Effector memory CD4-positive, alpha-beta T cell (primary cell): ENCODE data around the gene PDE1A.

Source experiments
- DNase-seq, 3 donors: peaks; one replicate each; pipeline ENCODE4 v3.0.0-alpha.2; 2020
- H3K27ac ChIP-seq: 2 replicates; pipeline ENCODE4 v1.7.0; 2013; ENCODE audit warnings: mild to moderate bottlenecking, low read length, moderate library complexity; ENCODE audit not compliant: insufficient read depth, poor library complexity, severe bottlenecking
- H3K27me3 ChIP-seq: replicated peaks from 2 replicates; pipeline ENCODE4 v1.7.0; 2013; ENCODE audit warnings: mild to moderate bottlenecking, low read length; ENCODE audit not compliant: insufficient read depth, control insufficient read depth, poor library complexity, severe bottlenecking
- H3K36me3 ChIP-seq: 2 replicates; pipeline ENCODE4 v1.7.0; 2013; ENCODE audit warnings: mild to moderate bottlenecking, low read length, moderate library complexity; ENCODE audit not compliant: control insufficient read depth, insufficient read depth
- H3K4me1 ChIP-seq: 2 replicates; pipeline ENCODE4 v1.7.0; 2013; ENCODE audit warnings: low read length, mild to moderate bottlenecking; ENCODE audit not compliant: control insufficient read depth, insufficient read depth, poor library complexity, severe bottlenecking
- H3K4me3 ChIP-seq: 2 replicates; pipeline ENCODE4 v1.7.0; 2013; ENCODE audit warnings: low read length, low read depth, mild to moderate bottlenecking; ENCODE audit not compliant: insufficient read depth, poor library complexity, severe bottlenecking
- H3K9me3 ChIP-seq: 2 replicates; pipeline ENCODE4 v1.7.0; 2013; ENCODE audit warnings: mild to moderate bottlenecking, low read length, moderate library complexity; ENCODE audit not compliant: control insufficient read depth

Gene PDE1A

DNA sequence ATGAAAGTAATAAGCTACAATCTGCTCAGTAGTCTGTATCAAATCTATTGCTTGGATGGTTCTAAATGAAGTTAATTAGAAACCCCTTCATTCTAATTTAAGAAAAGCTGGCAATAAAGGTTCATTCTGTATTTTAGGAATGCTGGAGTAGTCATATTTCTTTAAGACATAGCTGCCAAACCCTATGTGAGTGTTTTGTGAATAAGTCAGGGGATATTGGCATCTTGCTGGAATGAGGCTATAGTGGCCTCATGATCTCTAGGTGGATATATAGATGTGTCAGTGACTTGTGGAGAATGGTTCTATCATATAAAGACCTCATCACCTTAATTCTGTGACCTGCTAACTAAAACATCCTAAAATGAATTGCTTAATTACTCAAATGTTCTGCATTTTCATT, 196.3 kb downstream of the PDE1A start:
- Histone ChIP-seq H3K4me3 (no peak overlapping the region), H3K9me3 (no peaks in the 10 kb centered on the region), H3K4me1 (no peaks in the 10 kb centered on the region), H3K36me3 (no peaks in the 10 kb centered on the region), H3K27me3 (no peaks in the 10 kb centered on the region), H3K27ac (no peak overlapping the region)
- DNase-seq, result no peak

DNA sequence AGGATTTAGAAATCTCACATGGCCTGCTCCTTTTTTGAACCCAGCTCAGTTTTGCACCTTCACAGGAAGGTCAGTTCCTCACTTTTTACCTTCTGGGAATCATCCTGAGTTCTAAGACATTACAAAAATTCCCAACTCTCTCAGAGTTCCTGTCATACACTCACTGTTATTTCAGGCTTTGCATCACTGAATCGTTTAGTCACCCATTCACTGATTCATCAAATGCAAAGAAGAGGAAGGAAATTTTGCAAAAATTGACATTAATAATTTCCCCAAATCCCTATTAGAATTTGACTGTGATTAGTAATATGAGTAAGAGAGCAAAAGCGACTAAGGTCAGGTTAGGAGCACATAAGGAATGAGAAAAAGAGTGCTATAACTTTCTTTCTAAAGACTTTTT, 197.5 kb downstream of the PDE1A start:
- Histone ChIP-seq H3K9me3 (no peaks in the 10 kb centered on the region), H3K4me3 (no peak overlapping the region), H3K4me1 (no peaks in the 10 kb centered on the region), H3K36me3 (no peaks in the 10 kb centered on the region), H3K27me3 (no peaks in the 10 kb centered on the region), H3K27ac (no peak overlapping the region)
- DNase-seq, result no peak

DNA sequence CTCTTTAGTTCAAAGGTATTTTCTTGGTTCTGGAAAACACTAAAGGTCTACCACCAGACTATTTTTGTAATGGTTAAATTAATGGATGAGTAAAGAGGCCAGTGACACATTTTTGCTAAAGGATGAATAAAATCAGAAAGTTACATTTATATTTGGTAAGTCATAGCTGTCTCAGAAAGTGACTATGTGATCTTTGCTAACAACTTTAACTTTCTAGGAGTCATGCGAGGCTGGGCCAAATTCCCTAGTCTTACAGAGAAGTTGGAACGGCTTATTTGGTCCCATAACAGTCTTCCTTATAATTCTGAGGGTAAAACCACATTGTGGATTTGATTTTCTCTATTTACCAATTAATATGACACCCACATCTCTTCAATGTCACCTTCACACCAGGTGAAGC, 198.1 kb downstream of the PDE1A start:
- H3K27ac ChIP-seq, result no peak overlapping the region
- DNase-seq, result no peak
- no peaks in the 10 kb centered on the region for H3K27me3 ChIP-seq
- H3K9me3 ChIP-seq, result no peaks in the 10 kb centered on the region
- no peak overlapping the region for H3K4me3 ChIP-seq
- no peaks in the 10 kb centered on the region for H3K36me3 ChIP-seq
- H3K4me1 ChIP-seq, result no peaks in the 10 kb centered on the region

DNA sequence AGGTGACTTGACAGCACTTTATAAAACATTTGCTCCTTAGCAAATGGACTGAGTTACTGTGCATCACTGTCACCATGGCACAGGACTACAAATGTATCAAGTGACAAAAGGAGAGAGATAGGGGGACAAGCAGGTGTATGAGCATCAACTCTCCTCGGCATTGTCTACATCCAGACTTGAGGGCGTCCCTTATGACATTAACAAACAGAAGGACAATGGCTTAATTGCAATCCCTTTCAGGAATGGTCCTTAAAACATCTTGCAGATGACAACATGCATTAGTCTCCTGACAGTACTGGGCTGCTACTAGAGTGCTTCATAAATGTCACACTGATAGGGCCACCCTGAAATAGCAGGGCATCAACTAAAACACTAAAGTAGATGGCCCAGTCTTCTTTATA, 198.8 kb downstream of the PDE1A start:
- H3K9me3 ChIP-seq, result no peaks in the 10 kb centered on the region
- no peak for DNase-seq
- no peaks in the 10 kb centered on the region for H3K4me1 ChIP-seq
- H3K4me3 ChIP-seq, result no peak overlapping the region
- H3K27me3 ChIP-seq, result no peaks in the 10 kb centered on the region
- no peaks in the 10 kb centered on the region for H3K36me3 ChIP-seq
- no peak overlapping the region for H3K27ac ChIP-seq

DNA sequence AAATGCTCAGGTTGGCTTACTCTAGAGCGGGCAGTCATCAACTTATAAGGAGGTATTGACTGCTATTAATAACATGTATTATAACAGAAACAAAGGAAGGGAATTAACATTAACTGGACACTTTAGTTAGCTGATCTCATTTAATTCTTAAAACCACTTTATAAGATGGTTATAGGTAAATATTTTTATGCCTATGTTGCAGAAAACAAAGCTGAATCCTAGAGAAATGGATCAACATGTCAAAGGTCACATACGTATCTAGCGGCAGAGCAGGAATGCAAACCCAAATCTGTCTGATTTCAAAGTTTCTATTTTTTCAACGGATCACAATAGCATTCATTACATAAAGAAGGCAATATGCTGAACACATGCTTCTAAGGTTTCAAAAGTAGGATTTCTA, 200.0 kb downstream of the PDE1A start:
- Histone ChIP-seq H3K4me3 (no peak overlapping the region), H3K4me1 (no peaks in the 10 kb centered on the region), H3K27me3 (no peaks in the 10 kb centered on the region), H3K36me3 (no peaks in the 10 kb centered on the region), H3K9me3 (no peaks in the 10 kb centered on the region), H3K27ac (no peak overlapping the region)
- DNase-seq, result no peak

DNA sequence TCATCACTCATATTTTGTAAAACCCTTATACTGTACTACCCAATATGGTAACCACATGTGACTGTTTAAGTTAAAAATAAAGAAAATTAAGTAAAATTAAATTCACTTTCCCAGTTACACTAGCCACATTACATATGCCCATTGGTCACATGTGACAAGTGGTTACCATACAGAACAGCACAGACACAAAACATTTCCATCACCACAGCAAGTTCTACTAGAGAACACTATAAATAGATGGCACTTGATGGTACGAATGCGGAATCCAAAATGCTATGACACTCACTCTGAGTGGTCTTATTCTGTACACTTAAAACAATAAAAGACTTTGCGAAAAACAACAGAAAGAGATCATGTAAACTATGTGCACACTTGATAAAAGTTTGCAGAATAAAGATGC, 202.2 kb downstream of the PDE1A start:
- Histone ChIP-seq H3K27ac (no peak overlapping the region), H3K27me3 (no peaks in the 10 kb centered on the region), H3K9me3 (no peaks in the 10 kb centered on the region), H3K36me3 (no peaks in the 10 kb centered on the region), H3K4me3 (no peak overlapping the region), H3K4me1 (no peaks in the 10 kb centered on the region)
- DNase-seq, result no peak

DNA sequence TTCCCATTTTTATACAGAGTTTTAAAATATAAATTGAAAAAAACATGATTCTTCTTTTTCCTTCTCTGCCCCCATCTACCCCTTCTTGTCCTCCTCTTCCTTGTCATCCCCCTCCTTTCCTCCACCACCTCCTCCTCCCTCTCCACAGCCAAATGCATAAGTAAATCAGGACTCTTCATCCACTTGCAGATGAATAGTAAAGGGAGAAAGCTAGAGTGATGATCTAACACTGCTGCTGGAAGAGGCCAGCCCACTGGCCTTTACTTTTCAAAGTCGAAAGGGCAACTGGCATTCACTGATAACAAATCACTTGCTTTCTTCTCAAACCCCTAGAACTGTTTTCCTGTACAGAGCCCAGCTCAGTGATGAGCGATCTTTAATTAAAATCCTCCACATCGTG, 205.8 kb downstream of the PDE1A start:
- H3K4me1 ChIP-seq, result no peaks in the 10 kb centered on the region
- DNase-seq, result no peak
- no peaks in the 10 kb centered on the region for H3K9me3 ChIP-seq
- no peak overlapping the region for H3K27ac ChIP-seq
- no peaks in the 10 kb centered on the region for H3K27me3 ChIP-seq
- H3K4me3 ChIP-seq, result no peak overlapping the region
- H3K36me3 ChIP-seq, result no peaks in the 10 kb centered on the region

DNA sequence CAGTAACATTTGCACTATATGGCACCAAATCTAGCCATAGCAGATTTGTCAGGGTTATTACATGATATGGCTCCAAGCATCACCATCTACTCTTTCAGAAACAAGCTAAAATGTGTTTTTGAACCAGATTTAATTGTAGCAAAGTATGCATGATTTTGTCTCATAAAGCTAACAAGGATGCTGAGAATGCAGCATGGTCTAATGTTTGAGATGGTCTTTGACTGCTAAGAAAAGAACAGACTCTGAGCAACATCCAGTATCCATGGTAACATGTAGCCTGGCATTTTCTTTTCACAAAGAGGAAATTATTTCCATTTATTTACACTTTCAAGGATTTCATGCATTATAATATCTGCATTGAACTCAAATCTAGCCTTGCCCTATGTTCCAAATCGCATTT, 206.5 kb downstream of the PDE1A start:
- H3K4me3 ChIP-seq, result no peak overlapping the region
- H3K36me3 ChIP-seq, result no peaks in the 10 kb centered on the region
- DNase-seq, result no peak
- no peak overlapping the region for H3K27ac ChIP-seq
- no peaks in the 10 kb centered on the region for H3K9me3 ChIP-seq
- no peaks in the 10 kb centered on the region for H3K27me3 ChIP-seq
- no peaks in the 10 kb centered on the region for H3K4me1 ChIP-seq

DNA sequence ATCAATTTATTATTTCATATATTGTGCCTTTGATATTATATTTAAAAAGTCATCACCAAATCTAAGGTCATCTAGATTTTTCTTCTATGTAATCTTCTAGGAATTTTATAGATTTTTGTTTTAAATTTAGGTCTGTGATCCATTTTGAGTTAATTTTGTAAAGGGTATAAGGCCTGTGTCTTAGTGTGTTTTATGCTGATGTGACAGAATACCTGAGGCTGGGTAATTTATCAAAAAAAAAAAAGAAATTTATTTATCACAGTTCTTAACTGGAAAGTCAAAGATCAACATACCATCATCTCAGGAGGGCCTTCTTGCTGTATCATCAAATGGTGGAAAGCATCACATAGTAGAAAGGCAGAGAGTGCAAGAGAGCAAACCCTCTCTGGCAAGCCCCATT, 216.2 kb downstream of the PDE1A start:
- no peak overlapping the region for H3K4me3 ChIP-seq
- no peaks in the 10 kb centered on the region for H3K4me1 ChIP-seq
- H3K9me3 ChIP-seq, result no peaks in the 10 kb centered on the region
- H3K27ac ChIP-seq, result no peak overlapping the region
- DNase-seq, result no peak
- H3K27me3 ChIP-seq, result no peaks in the 10 kb centered on the region
- no peaks in the 10 kb centered on the region for H3K36me3 ChIP-seq

DNA sequence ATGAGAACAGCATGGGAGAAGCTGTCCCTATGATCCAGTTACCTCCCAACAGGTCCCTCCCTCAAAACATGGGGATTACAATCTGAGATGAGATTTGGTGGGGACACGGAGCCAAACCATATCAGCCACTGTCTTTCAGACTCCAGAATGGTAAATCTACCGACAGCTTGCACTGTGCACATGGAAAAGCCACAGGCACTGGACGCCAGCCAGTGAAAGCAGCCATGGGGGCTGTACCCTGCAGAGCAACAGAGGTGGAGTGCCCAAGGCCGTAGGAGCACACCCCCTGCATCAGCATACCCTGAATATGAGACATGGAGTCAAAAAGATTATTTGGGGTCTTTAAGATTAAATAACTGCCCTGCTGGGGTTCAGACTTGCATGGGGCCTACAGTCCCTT, 218.4 kb downstream of the PDE1A start:
- no peak for DNase-seq
- H3K36me3 ChIP-seq, result no peaks in the 10 kb centered on the region
- H3K4me1 ChIP-seq, result no peaks in the 10 kb centered on the region
- no peak overlapping the region for H3K27ac ChIP-seq
- no peaks in the 10 kb centered on the region for H3K27me3 ChIP-seq
- H3K4me3 ChIP-seq, result no peak overlapping the region
- H3K9me3 ChIP-seq, result no peaks in the 10 kb centered on the region
